ENCODE measurements around the gene TMIE. TPM values are rescaled to one million over a fixed set of nuclear protein-coding genes. Genes with fewer than 3 reads are reported as not detected.

The TMIE gene
- total and polyA plus RNA-seq, 2 of the 8 experiments (the other 6 are each of a cell fraction or from before 2014, with no cell fraction given) = 0.45 to 0.67 TPM

- TF ChIP-seq CTCF (IDR thresholded peaks at IDR 0.05; ENCODE audit: control extremely low read depth in 1 of 3, insufficient read depth in 1 of 3, low read depth in 1 of 3, low read length in 3 of 3) = peak in 2 of 3 experiments; percentile 98 to 100; a peak in 3 of 4 replicates
- no peak for TF ChIP-seq GTF2F1 (IDR thresholded peaks at IDR 0.05; ENCODE audit: borderline replicate concordance, low read depth, low read length)
- TF ChIP-seq MAFK (IDR thresholded peaks at IDR 0.05; ENCODE audit: low read depth, low read length) = no peak
- TF ChIP-seq YY1 (IDR thresholded peaks at IDR 0.05; ENCODE audit: low read depth, low read length) = no peak
- TF ChIP-seq BRCA1 (IDR thresholded peaks at IDR 0.05; ENCODE audit: low read depth, low read length) = no peak
- no peak for TF ChIP-seq E2F6 (IDR thresholded peaks at IDR 0.05)
- no peak for TF ChIP-seq BACH1 (IDR thresholded peaks at IDR 0.05; ENCODE audit: low read length)
- no peak for TF ChIP-seq TCF12 (IDR thresholded peaks at IDR 0.05; ENCODE audit: low read depth, low read length)
- no peak for TF ChIP-seq SAP30 (IDR thresholded peaks at IDR 0.05; ENCODE audit: insufficient read depth, insufficient replicate concordance, low read length)
- no peak for TF ChIP-seq CBX8 (IDR thresholded peaks at IDR 0.05; ENCODE audit: borderline replicate concordance, low read depth, low read length)
- TF ChIP-seq SP1 (IDR thresholded peaks at IDR 0.05; ENCODE audit: low read depth, low read length) = no peak
- TF ChIP-seq TAF1 (IDR thresholded peaks at IDR 0.05; ENCODE audit: low read depth, low read length) = no peak
- peak; percentile 74 for TF ChIP-seq CTBP2 (IDR thresholded peaks at IDR 0.05; ENCODE audit: borderline replicate concordance, insufficient read depth, insufficient read length, low read length)
- TF ChIP-seq PHF8 (conservative IDR thresholded peaks at IDR 0.05; ENCODE audit: low read depth, low read length) = no peak
- TF ChIP-seq POLR2AphosphoS5 (IDR thresholded peaks at IDR 0.05; ENCODE audit: low read depth, low read length) = no peak
- no peak for TF ChIP-seq ASH2L (IDR thresholded peaks at IDR 0.05; ENCODE audit: low read length)
- no peak for TF ChIP-seq KDM5A (IDR thresholded peaks at IDR 0.05; ENCODE audit: low read length)
- TF ChIP-seq CEBPB (IDR thresholded peaks at IDR 0.05; ENCODE audit: low read depth, low read length) = no peak
- TF ChIP-seq SIRT6 (IDR thresholded peaks at IDR 0.05; ENCODE audit: low read length) = no peak
- TF ChIP-seq NANOG (IDR thresholded peaks at IDR 0.05; ENCODE audit: insufficient read depth, low read depth, low read length, poor library complexity, severe bottlenecking) = no peak
- no peak for TF ChIP-seq POLR2A (IDR thresholded peaks at IDR 0.05; ENCODE audit: control extremely low read depth in 1 of 2, low read depth in 2 of 2, low read length in 2 of 2)
- no peak for TF ChIP-seq NRF1 (IDR thresholded peaks at IDR 0.05; ENCODE audit: low read depth, low read length)
Measured at GRCh38 chr3:46717447-46718231, 16.4 kb downstream of the TMIE start, which contains the start of gene PRSS50 (continued).
